SK-MEL-5 (cell line): Measurements from ENCODE around the gene TTC7B. TPM values are rescaled to one million over a fixed set of nuclear protein-coding genes. Genes with fewer than 3 reads are reported as not detected.

Source experiments
- DNase-seq: peaks from one replicate; pipeline ENCODE4 v3.0.0-alpha.2; 2016; ENCODE audit warnings: low read depth, low spot score
- in situ Hi-C: cut with HindIII; loops from 2 replicates; pipeline ENCODE4 v1.10.0; 2016; ENCODE audit warnings: low sequenced_read_pairs, high pct_unique_total_duplicates, low pct_unique_long_range_greater_than_20kb
- total RNA-seq: library from RNA; depleted of rRNA; stranded (reverse); fragments of >200 nt; shearing (Covaris generic); gene quantifications from 2 replicates; pipeline ENCODE4 v1.2.3, GENCODE V29; 2014

Gene TTC7B
- total RNA-seq, 1 experiment from 2014 or later: 31.1 TPM

GRCh38 chr14:90549794-90550641 lies 266.2 kb downstream of the TTC7B start:
- no peak for DNase-seq
- in situ Hi-C loops: no loop called here

GRCh38 chr14:90548455-90548854 lies 267.8 kb downstream of the TTC7B start:
- in situ Hi-C loops: no loop called here

GRCh38 chr14:90547968-90548367 lies 268.3 kb downstream of the TTC7B start:
- in situ Hi-C loops: no loop called here

More at GRCh38 chr14:90548455-90548854, 267.8 kb downstream of the TTC7B start:
- DNase-seq: no peak

GRCh38 chr14:90547250-90547649 lies 269.0 kb downstream of the TTC7B start:
- in situ Hi-C loops: no loop called here
- no peak for DNase-seq

More at GRCh38 chr14:90547968-90548367, 268.3 kb downstream of the TTC7B start:
- DNase-seq: no peak

GRCh38 chr14:90546767-90547166 lies 269.5 kb downstream of the TTC7B start:
- no peak for DNase-seq
- in situ Hi-C loops: no loop called here

- in situ Hi-C loops: no loop called here
- DNase-seq: no peak
These were observed 270.1 kb downstream of the TTC7B start for GRCh38 chr14:90545966-90546751.

GRCh38 chr14:90545382-90545781 lies 270.8 kb downstream of the TTC7B start:
- no peak for DNase-seq

GRCh38 chr14:90544971-90545370 lies 271.3 kb downstream of the TTC7B start:
- in situ Hi-C loops: no loop called here
- no peak for DNase-seq

More at GRCh38 chr14:90545382-90545781, 270.8 kb downstream of the TTC7B start:
- in situ Hi-C loops: no loop called here

- in situ Hi-C loops: no loop called here
These were observed 271.7 kb downstream of the TTC7B start for GRCh38 chr14:90544566-90544965.

GRCh38 chr14:90543876-90544275 lies 272.4 kb downstream of the TTC7B start:
- no peak for DNase-seq
- in situ Hi-C loops: no loop called here

More at GRCh38 chr14:90544566-90544965, 271.7 kb downstream of the TTC7B start:
- DNase-seq: no peak

- DNase-seq: no peak
- in situ Hi-C loops: no loop called here
These were observed 275.1 kb downstream of the TTC7B start for GRCh38 chr14:90541076-90541634.

GRCh38 chr14:90540437-90540836 lies 275.8 kb downstream of the TTC7B start:
- in situ Hi-C loops: no loop called here
- DNase-seq: no peak

- in situ Hi-C loops: no loop called here
These were observed 276.2 kb downstream of the TTC7B start for GRCh38 chr14:90539996-90540395.

GRCh38 chr14:90539496-90539775 lies 276.8 kb downstream of the TTC7B start:
- in situ Hi-C loops: no loop called here

More at GRCh38 chr14:90539996-90540395, 276.2 kb downstream of the TTC7B start:
- DNase-seq: no peak

GRCh38 chr14:90538716-90539495 lies 277.3 kb downstream of the TTC7B start:
- DNase-seq: no peak
- in situ Hi-C loops: no loop called here

More at GRCh38 chr14:90539496-90539775, 276.8 kb downstream of the TTC7B start:
- DNase-seq: no peak

- in situ Hi-C loops: no loop called here
- no peak for DNase-seq
These were observed 278.1 kb downstream of the TTC7B start for GRCh38 chr14:90538095-90538494.

- in situ Hi-C loops: no loop called here
- DNase-seq: no peak
These were observed 279.6 kb downstream of the TTC7B start for GRCh38 chr14:90536511-90537191.
